Embryonic facial prominence (tissue), 1 donor: ENCODE data around the gene CBX3.
A peak's percentile ranks its signal among the peaks of the same experiment; 100 is the strongest.
"Not testable (repeated sequence)": the region's sequence is repeated elsewhere in the genome, so short reads cannot be mapped to it uniquely, and the experiment has no call there.

ENCODE experiments used
- DNase-seq: peaks from one replicate; pipeline ENCODE4 v3.0.0-alpha.2; 2016; ENCODE audit errors: extremely low spot score

The CBX3 gene

GRCh38 chr7:26201247-26202018 lies at the start of gene CBX3:
CBX3 (plus strand) TSS chr7:26201745; CDS start chr7:26202999, 1,254 bp downstream.
- peak; percentile 82 for DNase-seq

GRCh38 chr7:26151953-26152781 lies 49.4 kb upstream of the CBX3 start, which contains the start of gene NFE2L3:
NFE2L3 (plus strand) TSS chr7:26152198; CDS start chr7:26152499, 301 bp downstream.
- no peak for DNase-seq

DNA sequence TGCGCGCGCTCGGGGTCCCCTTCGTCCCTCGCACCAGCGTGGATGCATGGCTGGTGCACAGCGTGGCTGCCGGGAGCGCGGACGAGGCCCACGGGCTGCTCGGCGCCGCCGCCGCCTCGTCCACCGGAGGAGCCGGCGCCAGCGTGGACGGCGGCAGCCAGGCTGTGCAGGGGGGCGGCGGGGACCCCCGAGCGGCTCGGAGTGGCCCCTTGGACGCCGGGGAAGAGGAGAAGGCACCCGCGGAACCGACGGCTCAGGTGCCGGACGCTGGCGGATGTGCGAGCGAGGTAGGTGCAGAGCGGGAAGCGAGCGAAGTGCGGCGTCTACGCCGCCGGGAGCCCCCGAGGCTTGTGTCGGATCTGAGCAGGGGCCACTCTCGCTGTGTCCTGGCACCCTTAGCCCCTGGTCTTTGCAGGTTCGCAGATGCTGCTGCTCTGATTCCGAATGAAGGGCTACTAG lies 48.7 kb upstream of the CBX3 start:
- not testable (repeated sequence) for DNase-seq

- DNase-seq: no peak
Observed at GRCh38 chr7:26153241-26153822, 48.2 kb upstream of the CBX3 start.

DNA sequence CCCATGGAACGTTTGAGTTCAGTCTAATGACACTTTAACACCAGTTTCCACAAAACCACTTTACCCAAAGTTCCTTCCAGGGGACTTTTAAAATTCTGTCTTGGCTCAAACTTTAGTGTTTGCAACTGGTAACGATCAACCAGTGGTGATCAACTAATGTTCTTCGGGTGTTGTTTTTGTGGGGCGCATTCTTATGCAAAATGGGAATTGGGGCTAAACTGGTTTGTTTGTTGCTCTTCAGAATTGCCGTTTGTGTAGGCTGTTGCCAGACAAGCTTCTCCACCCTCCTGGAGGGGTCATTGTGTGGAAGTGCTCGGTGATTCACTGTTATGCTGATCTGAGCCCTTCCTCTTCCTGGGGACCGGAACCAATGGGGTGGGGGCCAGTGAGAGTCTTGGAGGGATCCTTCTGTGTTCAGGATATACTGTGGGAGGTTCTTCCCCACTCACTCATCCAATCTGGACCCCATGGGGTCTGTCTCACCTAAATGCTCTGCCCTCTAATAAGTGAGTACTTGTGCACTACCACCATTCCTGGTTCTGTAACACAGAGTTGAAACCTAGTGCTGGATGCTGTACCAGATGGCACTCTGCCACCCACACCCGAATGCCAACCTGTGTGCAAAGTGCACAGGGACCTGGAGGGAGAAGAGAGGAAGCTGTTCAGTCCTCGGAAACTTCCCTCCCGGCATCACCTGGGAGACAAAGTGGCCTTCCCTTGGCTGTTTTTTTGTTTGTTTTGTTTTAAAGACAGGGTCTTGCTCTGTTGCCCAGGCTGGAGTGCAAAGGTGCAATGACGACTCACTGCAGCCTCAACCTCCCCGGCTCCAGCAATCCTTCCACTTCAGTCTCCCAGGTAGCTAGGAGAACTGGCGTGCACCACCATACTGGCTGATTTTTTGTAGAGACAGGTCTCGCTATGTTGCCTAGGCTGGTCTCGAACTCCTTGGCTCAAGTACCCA lies 47.4 kb upstream of the CBX3 start:
- DNase-seq: no peak

DNA sequence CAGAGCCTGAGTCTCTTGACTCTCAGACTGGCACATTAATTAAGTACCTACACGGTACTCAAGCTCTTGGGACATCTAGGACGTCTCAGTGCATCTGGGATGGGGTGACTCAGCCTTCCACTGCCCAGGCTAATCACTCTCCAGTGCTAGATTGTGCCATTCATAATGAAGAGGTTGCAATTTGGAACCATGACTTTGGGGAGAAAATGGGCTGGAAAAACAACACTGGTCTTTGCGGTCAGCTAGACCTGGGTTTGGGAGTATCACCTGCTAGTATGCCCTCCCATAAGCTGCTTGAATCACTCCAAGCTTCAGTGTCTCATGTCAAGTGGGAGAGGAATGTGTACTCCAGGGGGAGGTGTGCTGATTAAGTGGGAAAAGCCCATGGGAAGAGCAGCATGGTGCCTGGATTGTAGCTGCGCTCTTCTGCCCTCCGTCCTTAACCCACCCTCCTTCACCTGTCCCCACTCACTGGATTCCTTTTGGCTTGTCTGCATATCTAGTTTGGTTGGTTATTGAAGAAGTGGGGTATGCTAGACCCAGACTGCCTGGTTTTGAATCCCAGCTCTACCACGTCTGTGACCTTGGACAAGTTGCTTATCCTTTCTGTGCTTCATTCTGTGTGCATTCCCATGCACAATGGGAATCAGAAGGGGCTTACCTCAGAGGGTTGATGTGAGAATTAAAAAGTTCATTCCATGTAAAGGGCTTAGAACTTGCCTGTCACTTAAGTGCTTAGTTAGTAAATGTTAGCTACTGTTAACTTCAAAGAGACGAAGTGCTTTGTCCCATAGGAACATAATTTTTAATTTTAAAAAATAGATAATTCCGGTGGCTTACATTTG lies 45.8 kb upstream of the CBX3 start:
- no peak for DNase-seq

GRCh38 chr7:26156451-26157420 lies 44.8 kb upstream of the CBX3 start:
- DNase-seq: no peak

GRCh38 chr7:26157520-26158105 lies 43.9 kb upstream of the CBX3 start:
- no peak for DNase-seq

- no peak for DNase-seq
Observed at GRCh38 chr7:26159243-26159642, 42.3 kb upstream of the CBX3 start.

DNA sequence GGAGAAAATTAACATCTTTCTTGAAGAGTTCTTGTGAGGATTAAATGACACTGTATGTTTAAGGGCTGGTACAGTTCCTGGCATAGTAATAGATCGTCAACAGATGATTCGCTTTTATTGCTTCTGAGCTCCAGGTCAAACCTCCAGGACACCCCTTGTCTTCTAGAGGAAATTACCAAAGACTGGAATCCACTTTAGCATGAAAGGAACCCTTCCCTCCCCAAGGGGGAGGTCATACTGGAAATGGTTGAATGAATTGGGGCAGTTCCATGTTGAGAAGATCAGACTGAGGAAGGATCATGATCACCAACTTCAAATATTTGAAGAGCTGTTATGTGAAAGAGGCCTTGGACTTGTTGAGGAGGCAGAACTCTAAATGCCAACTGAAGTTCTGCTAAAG lies 40.6 kb upstream of the CBX3 start:
- no peak for DNase-seq

GRCh38 chr7:26162431-26162830 lies 39.1 kb upstream of the CBX3 start:
- DNase-seq: no peak

DNA sequence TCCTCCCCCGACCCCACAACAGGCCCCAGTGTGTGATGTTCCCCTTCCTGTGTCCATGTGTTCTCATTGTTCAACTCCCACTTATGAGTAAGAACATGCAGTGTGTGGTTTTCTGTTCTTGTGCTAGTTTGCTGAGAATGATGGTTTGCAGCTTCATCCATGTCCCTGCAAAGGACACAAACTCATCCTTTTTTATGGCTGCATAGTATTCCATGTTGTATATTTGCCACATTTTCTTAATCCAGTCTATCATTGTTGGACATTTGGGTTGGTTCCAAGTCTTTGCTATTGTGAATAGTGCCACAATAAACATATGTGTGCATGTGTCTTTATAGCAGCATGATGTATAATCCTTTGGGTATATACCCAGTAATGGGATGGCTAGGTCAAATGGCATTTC lies 37.7 kb upstream of the CBX3 start:
- not testable (repeated sequence) for DNase-seq

GRCh38 chr7:26165950-26166683 lies 35.4 kb upstream of the CBX3 start:
- no peak for DNase-seq

- no peak for DNase-seq
Observed at GRCh38 chr7:26166684-26167266, 34.8 kb upstream of the CBX3 start.

GRCh38 chr7:26167303-26167934 lies 34.1 kb upstream of the CBX3 start:
- DNase-seq: no peak

GRCh38 chr7:26168458-26169023 lies 33.0 kb upstream of the CBX3 start:
- no peak for DNase-seq

DNA sequence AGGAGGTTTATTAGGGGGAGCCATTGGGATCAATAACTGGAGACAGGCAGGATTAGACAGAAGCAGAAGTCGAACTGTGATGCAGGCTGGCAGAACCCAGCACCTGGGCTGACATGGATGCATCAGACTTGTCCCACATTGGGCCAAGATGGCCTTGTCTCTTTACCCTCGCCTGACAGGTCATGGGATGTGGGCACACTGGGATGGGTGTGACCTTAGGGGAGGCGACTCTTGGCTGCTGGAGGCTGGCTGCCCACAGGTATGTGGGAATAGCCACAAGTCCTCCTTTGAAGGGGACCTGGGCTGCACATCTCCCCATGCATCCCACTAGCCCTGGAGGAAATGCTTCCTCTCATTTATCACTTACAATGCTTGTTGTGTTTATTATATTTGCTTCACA lies 32.3 kb upstream of the CBX3 start:
- DNase-seq: no peak
